AG10803 (cell line): ENCODE measurements around the gene RNF157.
"Not testable (repeated sequence)": the region's sequence is repeated elsewhere in the genome, so short reads cannot be mapped to it uniquely, and the experiment has no call there.

Source experiments
- DNase-seq: peaks from one replicate; pipeline ENCODE4 v3.0.0; 2010; ENCODE audit warnings: low read depth
- H3K4me3 ChIP-seq: 2 replicates; pipeline ENCODE4 v1.5.1; 2011; ENCODE audit warnings: mild to moderate bottlenecking, low read length, control low read depth
- TF ChIP-seq, protein P1 (sequence below): conservative IDR thresholded peaks from 2 replicates; pipeline ENCODE4 v1.5.1; 2011; ENCODE audit warnings: mild to moderate bottlenecking, low read length, control low read depth, inconsistent platforms

RNF157 gene

DNA sequence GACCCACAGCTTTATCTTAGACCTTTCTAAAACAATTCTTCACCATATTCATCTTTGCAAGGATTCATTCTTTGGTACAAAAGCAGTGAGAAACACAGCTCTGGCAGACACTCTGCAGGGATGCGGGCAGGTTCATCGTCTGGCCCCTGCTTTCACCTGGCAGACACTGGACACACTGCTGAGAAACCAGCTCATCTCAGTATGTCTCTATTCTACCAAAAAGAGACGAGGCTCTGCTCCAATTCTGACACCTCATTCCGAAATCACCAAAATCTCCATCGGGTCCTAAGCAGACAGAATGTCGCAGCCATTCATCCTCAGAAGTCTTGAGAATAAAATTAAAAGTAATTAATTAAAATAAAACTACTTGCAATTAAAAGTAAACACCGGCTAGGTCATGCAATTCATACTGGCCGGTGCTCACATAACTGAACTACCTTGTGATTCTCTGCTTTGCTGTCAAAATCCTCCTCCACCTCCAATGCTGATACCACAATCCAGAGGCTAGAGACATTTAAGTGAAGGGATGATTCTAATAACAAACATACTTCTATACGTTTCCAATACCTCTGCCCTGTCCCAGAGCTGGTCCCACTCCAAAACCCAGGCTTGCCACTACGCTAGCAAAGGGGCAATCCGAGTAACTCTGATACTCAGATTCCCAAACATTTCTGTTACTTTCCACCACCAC is 1.3 kb downstream of the RNF157 start:
- no peak overlapping the region for H3K4me3 ChIP-seq
- DNase-seq, result no peak
- TF ChIP-seq, protein P1, sequence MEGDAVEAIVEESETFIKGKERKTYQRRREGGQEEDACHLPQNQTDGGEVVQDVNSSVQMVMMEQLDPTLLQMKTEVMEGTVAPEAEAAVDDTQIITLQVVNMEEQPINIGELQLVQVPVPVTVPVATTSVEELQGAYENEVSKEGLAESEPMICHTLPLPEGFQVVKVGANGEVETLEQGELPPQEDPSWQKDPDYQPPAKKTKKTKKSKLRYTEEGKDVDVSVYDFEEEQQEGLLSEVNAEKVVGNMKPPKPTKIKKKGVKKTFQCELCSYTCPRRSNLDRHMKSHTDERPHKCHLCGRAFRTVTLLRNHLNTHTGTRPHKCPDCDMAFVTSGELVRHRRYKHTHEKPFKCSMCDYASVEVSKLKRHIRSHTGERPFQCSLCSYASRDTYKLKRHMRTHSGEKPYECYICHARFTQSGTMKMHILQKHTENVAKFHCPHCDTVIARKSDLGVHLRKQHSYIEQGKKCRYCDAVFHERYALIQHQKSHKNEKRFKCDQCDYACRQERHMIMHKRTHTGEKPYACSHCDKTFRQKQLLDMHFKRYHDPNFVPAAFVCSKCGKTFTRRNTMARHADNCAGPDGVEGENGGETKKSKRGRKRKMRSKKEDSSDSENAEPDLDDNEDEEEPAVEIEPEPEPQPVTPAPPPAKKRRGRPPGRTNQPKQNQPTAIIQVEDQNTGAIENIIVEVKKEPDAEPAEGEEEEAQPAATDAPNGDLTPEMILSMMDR, result no peak

DNA sequence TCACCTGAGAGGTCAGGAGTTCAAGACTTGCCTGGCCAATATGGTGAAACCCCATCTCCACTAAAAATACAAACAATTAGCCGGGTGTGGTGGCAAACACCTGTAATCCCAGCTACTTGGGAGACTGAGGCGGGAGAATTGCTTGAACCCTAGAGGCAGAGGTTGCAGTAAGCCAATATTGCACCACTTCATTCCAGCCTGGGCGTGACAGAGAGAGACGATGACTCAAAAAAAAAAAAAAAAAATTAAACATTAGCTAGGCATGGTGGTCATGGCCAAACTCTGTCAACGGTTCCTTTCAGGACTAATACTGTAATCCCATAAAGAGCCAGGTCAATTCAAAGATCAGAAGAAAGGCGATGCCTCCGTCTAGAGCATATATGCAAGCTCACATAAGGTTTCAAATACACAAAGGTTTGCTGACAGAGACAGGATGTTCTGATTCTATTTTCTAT is 2.4 kb downstream of the RNF157 start:
- DNase-seq, result no peak
- TF ChIP-seq, protein P1, result no peak

DNA sequence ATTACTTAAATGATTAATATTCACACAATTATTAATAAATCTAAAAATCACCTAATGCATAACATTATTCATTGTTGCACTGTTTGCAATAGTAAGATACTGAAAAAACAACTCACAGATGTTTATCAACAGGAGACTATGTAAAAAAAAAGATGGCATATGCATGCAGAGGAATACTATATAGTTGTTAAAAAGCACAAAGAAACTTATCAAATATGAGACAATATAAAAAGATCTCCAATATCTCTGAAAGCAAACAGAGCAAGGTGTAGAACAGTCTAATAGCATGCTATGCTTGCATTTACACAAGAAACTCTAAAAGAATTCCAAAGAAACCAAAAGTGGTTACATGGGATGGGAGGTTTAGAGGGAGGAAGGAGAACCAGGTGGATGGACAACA is 3.7 kb downstream of the RNF157 start:
- TF ChIP-seq, protein P1, result no peak
- no peak overlapping the region for H3K4me3 ChIP-seq
- no peak for DNase-seq

More for the DNA sequence above, 2.4 kb downstream of the RNF157 start:
- H3K4me3 ChIP-seq, result no peak overlapping the region

DNA sequence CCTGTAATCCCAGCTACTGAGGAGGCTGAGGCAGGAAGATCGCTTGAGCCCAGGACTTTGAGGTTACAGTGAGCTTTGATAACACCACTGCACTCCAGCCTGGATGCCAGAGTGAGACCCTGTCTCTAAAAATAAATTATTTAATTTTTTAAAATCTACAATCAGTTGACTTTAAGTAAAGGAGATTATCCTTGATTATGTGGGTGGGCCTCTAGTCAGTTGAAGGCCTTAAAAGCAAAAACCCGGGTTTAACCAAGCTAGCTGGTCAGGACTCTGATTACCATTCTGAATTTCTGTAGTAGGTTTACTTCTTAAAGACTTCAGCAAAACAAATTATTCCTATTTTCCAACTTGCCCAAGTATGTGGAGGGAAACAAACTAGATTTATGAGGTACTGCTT is 4.4 kb downstream of the RNF157 start:
- H3K4me3 ChIP-seq, result no peak overlapping the region
- TF ChIP-seq, protein P1, result no peak
- no peak for DNase-seq

DNA sequence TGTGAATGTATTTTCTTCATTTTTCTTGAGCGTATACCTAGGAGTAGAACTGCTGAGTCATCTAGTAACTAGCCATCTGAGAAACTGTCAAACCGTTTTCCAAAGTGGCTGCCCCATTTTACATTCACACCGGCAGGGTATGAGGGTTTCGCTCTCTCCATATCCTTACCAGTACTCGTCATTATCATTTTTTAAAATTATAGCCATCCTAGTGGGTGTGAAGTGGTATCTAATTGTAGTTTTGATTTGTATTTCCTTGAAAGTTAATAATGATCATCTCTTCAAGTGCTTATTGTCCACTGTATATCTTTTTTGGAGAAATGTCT is 6.0 kb downstream of the RNF157 start:
- no peak overlapping the region for H3K4me3 ChIP-seq
- no peak for DNase-seq
- TF ChIP-seq, protein P1, result no peak

DNA sequence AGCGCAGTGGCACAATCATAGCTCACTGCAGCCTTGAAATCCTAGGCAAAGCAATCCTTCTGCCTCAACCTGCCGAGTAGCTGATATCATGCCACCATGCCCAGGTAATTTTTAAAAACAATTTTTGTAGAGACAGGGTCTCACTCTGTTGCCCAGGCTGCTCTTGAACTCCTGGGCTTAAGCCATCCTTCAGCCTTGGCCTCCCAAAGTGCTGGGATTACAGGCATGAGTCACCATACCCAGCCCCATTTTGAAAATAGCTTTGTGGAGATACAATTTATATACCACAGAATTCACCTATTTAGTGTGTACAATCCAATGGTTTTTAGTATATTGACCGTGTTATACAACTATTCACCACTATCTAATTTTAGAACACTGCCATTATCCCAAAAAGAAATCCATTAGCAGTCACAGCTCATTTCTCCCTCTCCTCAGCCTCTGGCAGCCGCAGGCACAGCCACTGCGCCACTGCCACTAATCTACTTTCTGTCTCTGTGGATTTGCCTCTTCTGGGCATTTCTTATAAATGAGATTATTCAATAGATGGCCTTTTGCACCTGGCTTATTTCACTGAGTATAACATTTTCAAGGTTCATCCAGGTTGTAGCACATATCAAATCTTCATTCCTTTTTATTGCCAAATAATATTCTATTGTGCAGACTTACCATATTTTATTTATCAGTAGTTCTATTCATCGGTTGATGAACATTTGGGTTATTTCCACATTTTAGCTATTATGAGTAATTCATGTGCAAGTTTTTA is 6.5 kb downstream of the RNF157 start:
- TF ChIP-seq, protein P1, result no peak
- no peak for DNase-seq
- no peak overlapping the region for H3K4me3 ChIP-seq

DNA sequence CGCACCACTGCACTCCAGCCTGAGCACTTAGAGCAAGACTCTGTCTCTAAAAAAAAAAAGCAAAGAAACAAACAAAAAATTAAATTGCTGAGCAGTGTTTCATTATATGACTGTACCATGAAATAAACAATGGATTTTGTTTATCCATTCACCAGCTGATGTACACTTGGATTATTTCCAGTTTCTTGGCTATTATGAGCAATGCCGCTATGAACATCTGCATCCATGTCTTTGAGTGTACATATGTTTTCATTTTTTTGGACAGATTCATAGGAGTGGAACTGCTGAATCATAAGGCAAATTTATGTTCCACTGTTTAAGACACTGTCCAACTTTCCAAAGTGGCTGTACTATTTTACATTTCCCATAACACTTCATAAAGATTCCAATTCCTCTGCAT is 8.0 kb downstream of the RNF157 start:
- DNase-seq, result peak; percentile 94
- no peak overlapping the region for H3K4me3 ChIP-seq
- TF ChIP-seq, protein P1, result no peak

DNA sequence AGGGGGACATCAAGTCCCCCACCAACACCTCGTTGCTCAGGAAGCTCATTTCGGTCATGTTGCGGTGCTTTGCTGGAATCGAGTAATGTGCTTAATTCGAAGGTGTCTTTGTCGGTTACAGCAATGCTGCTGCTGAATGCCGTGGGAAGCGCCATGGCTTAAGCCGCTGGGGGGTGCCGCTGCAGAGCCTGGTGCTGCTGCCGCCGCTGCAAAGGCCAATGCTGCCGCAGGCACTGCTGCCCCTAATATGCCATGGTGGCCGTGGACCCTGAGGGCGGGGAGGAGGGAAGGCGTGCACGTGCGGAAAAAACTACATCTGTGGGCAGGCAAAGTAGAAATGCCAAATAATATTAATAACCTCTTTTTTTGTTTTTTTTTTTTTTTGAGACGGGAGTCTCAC is 13.5 kb downstream of the RNF157 start:
- not testable (repeated sequence) for H3K4me3 ChIP-seq, DNase-seq

DNA sequence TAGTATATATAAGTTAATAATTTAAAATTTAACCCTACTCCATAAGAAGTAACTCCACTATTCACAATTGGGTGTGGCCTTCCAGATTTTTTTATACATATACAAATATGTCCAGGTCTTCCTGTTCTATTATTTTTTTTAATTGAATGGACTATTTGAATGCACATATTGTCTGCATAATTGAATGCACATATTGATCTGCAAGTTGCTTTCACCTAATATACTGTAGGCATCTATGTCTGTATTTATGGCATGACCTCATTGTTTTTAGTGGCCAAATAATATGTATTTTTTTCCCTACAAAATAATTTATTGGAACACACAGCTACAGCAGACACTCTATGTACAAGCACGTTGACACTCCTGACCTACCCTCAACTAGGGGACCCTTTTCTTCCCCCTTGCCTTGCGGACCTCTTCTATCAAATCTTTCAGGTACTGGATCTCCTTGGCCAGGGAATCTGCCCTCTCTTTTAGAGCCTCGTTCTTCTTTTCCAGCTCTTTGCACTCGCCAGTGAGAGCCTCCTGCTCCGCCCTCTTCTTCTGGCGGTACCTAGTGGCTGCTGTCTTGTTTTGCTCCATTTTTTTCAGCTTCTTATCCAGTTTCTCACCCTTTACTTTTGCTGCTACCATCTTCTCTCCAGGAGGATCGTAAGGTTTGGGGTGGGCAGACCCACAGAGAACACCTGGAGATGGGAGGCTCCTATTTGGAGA is 14.8 kb downstream of the RNF157 start:
- DNase-seq, H3K4me3 ChIP-seq: not testable (repeated sequence)
